ENCODE data around the gene KRT32. TPM values are rescaled to one million over a fixed set of nuclear protein-coding genes. Genes with fewer than 3 reads are reported as not detected.

The KRT32 gene
- total RNA-seq, 1 donor from 2014 or later = 0.17 TPM

GRCh38 chr17:41491476-41491875 lies 24.3 kb upstream of the KRT32 start:
- no peak for TF ChIP-seq CTCF (conservative IDR thresholded peaks at IDR 0.05)
- Mint-ChIP-seq H3K9me3 (no peaks in the 10 kb centered on the region), H3K4me3 (no peak overlapping the region), H3K4me1 (ENCODE audit: unreplicated experiment) (peaks cover 16% of the 10 kb centered on the region), H3K36me3 (no peaks in the 10 kb centered on the region), H3K27ac (no peak overlapping the region), H3K27me3 (no peaks in the 10 kb centered on the region)
- no peak for DNase-seq (ENCODE audit: extremely low spot score, unreplicated experiment)

- H3K27ac Mint-ChIP-seq = no peak overlapping the region
- DNase-seq (ENCODE audit: extremely low spot score, unreplicated experiment) = no peak
- TF ChIP-seq CTCF (conservative IDR thresholded peaks at IDR 0.05) = no peak
- no peaks in the 10 kb centered on the region for H3K9me3 Mint-ChIP-seq
- no peak overlapping the region for H3K4me3 Mint-ChIP-seq
- H3K4me1 Mint-ChIP-seq (ENCODE audit: unreplicated experiment) = peaks cover 16% of the 10 kb centered on the region
- no peaks in the 10 kb centered on the region for H3K36me3 Mint-ChIP-seq
- H3K27me3 Mint-ChIP-seq = no peaks in the 10 kb centered on the region
Measured at GRCh38 chr17:41490000-41490990, 23.1 kb upstream of the KRT32 start.

- no peaks in the 10 kb centered on the region for H3K9me3 Mint-ChIP-seq
- no peaks in the 10 kb centered on the region for H3K36me3 Mint-ChIP-seq
- peaks cover 16% of the 10 kb centered on the region for H3K4me1 Mint-ChIP-seq (ENCODE audit: unreplicated experiment)
- H3K27me3 Mint-ChIP-seq = no peaks in the 10 kb centered on the region
- no peak for DNase-seq (ENCODE audit: extremely low spot score, unreplicated experiment)
- H3K4me3 Mint-ChIP-seq = no peak within 1 kb of the TSS
- no peak for TF ChIP-seq CTCF (conservative IDR thresholded peaks at IDR 0.05)
- no peak within 1 kb of the TSS for H3K27ac Mint-ChIP-seq
Measured at GRCh38 chr17:41489531-41489930, 22.3 kb upstream of the KRT32 start, which contains the start of gene KRT36. KRT36 (minus strand) TSS chr17:41489910; CDS start chr17:41489864, 46 bp downstream.

GRCh38 chr17:41486809-41487530 lies 19.8 kb upstream of the KRT32 start:
- Mint-ChIP-seq H3K27ac (no peak overlapping the region), H3K9me3 (no peaks in the 10 kb centered on the region), H3K27me3 (no peaks in the 10 kb centered on the region), H3K36me3 (no peaks in the 10 kb centered on the region), H3K4me1 (ENCODE audit: unreplicated experiment) (peaks cover 9% of the 10 kb centered on the region), H3K4me3 (no peak overlapping the region)
- peak; percentile 52 for TF ChIP-seq CTCF (conservative IDR thresholded peaks at IDR 0.05)
- no peak for DNase-seq (ENCODE audit: extremely low spot score, unreplicated experiment)

- DNase-seq (ENCODE audit: extremely low spot score, unreplicated experiment) = no peak
- no peaks in the 10 kb centered on the region for H3K9me3 Mint-ChIP-seq
- no peak overlapping the region for H3K4me3 Mint-ChIP-seq
- no peak for TF ChIP-seq CTCF (conservative IDR thresholded peaks at IDR 0.05)
- no peaks in the 10 kb centered on the region for H3K27me3 Mint-ChIP-seq
- no peaks in the 10 kb centered on the region for H3K36me3 Mint-ChIP-seq
- peaks cover 8% of the 10 kb centered on the region for H3K4me1 Mint-ChIP-seq (ENCODE audit: unreplicated experiment)
- H3K27ac Mint-ChIP-seq = no peak overlapping the region
Measured at GRCh38 chr17:41486316-41486715, 19.1 kb upstream of the KRT32 start.

Measured in type B pancreatic cell (in vitro differentiated cells).